Stimulated activated naive B cell treated with anti-CD40 and anti-IgM and Interleukin-4, amounts not matched to agents 10 μg/mL and 1 μg/mL and 100 μg/mL, for 72 hours (primary cell): ENCODE results near the gene CHRM1.
"Not testable (repeated sequence)": the region's sequence is repeated elsewhere in the genome, so short reads cannot be mapped to it uniquely, and the experiment has no call there.

Experiments
- ATAC-seq, 2 donors: fragments of 150-1000 bp; cut with Tn5 transposase; replicated peaks; 2 replicates each; pipeline ENCODE4 v1.10.0; 2021; ENCODE audit warnings: moderate library complexity in 1 of 2
- DNase-seq: peaks from one replicate; pipeline ENCODE4 v3.0.0; 2021
- H3K27ac Mint-ChIP-seq: one replicate; pipeline ENCODE4 v1.8.0; 2022; ENCODE audit warnings: mild to moderate bottlenecking, mixed read lengths
- H3K27me3 Mint-ChIP-seq, 2 donors: one replicate each; pipeline ENCODE4 v1.8.0; 2022; ENCODE audit warnings: mixed read lengths in 2 of 2
- H3K36me3 Mint-ChIP-seq, 2 donors: one replicate each; pipeline ENCODE4 v1.8.0; 2022; ENCODE audit warnings: mixed read lengths in 2 of 2, mild to moderate bottlenecking in 1 of 2
- H3K4me1 Mint-ChIP-seq, 2 donors: one replicate each; pipeline ENCODE4 v1.8.0; 2022; ENCODE audit warnings: mixed read lengths in 2 of 2, mild to moderate bottlenecking in 1 of 2
- H3K4me3 Mint-ChIP-seq, 2 donors: one replicate each; pipeline ENCODE4 v1.8.0; 2022; ENCODE audit warnings: mild to moderate bottlenecking in 2 of 2, mixed read lengths in 2 of 2, moderate library complexity in 1 of 2
- H3K9me3 Mint-ChIP-seq, 2 donors: one replicate each; pipeline ENCODE4 v1.8.0; 2022; ENCODE audit warnings: mixed read lengths in 2 of 2, mild to moderate bottlenecking in 1 of 2

The CHRM1 gene, protein sequence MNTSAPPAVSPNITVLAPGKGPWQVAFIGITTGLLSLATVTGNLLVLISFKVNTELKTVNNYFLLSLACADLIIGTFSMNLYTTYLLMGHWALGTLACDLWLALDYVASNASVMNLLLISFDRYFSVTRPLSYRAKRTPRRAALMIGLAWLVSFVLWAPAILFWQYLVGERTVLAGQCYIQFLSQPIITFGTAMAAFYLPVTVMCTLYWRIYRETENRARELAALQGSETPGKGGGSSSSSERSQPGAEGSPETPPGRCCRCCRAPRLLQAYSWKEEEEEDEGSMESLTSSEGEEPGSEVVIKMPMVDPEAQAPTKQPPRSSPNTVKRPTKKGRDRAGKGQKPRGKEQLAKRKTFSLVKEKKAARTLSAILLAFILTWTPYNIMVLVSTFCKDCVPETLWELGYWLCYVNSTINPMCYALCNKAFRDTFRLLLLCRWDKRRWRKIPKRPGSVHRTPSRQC

GRCh38 chr11:62921201-62921572 lies at the start of gene CHRM1:
Gene CHRM1, minus strand, starts transcription at chr11:62921363. Its CDS starts 10,263 bp downstream, at chr11:62911100.
- no peak within 1 kb of the TSS for H3K27ac Mint-ChIP-seq
- no peak for DNase-seq
- peaks cover 59 to 66% of the 10 kb centered on the region in 2 donors for H3K27me3 Mint-ChIP-seq
- peaks cover 16 to 31% of the 10 kb centered on the region in 2 donors for H3K4me1 Mint-ChIP-seq
- ATAC-seq: no peak
- H3K36me3 Mint-ChIP-seq: no peaks in the 10 kb centered on the region
- H3K4me3 Mint-ChIP-seq: no peak within 1 kb of the TSS
- no peaks in the 10 kb centered on the region for H3K9me3 Mint-ChIP-seq

DNA sequence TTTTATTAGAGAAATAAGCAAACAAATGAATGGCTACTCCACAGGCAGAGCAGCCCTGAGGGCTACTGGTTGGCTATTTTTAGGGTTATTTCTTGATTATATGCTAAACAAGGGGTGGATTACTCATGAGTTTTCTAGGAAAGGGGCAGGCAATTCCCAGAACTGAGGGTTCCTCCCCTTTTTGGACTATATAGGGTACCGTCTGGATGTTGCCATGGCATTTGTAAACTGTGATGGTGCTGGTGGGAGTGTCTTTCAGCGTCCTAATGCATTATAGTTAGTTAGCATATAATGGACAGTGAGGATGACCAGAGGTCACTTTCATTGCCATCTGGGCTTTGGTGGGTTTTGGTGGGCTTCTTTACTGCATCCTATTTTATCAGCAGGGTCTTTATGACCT lies 44.4 kb upstream of the CHRM1 start:
- ATAC-seq (no peak), DNase-seq (no peak)
- Mint-ChIP-seq H3K36me3 (peaks cover 0 to 4% of the 10 kb centered on the region in 2 donors), H3K27ac (no peak overlapping the region), H3K4me3 (no peak overlapping the region), H3K9me3 (peaks cover 0 to 3% of the 10 kb centered on the region in 2 donors), H3K4me1 (no peaks in the 10 kb centered on the region), H3K27me3 (peaks cover 36 to 50% of the 10 kb centered on the region in 2 donors)

- peaks cover 0 to 4% of the 10 kb centered on the region in 2 donors for H3K36me3 Mint-ChIP-seq
- no peak overlapping the region for H3K4me3 Mint-ChIP-seq
- H3K4me1 Mint-ChIP-seq: no peaks in the 10 kb centered on the region
- peaks cover 46 to 51% of the 10 kb centered on the region in 2 donors for H3K27me3 Mint-ChIP-seq
- peaks cover 0 to 3% of the 10 kb centered on the region in 2 donors for H3K9me3 Mint-ChIP-seq
- no peak overlapping the region for H3K27ac Mint-ChIP-seq
- ATAC-seq: no peak
- no peak for DNase-seq
These were observed 41.2 kb upstream of the CHRM1 start for GRCh38 chr11:62962391-62962790.

DNA sequence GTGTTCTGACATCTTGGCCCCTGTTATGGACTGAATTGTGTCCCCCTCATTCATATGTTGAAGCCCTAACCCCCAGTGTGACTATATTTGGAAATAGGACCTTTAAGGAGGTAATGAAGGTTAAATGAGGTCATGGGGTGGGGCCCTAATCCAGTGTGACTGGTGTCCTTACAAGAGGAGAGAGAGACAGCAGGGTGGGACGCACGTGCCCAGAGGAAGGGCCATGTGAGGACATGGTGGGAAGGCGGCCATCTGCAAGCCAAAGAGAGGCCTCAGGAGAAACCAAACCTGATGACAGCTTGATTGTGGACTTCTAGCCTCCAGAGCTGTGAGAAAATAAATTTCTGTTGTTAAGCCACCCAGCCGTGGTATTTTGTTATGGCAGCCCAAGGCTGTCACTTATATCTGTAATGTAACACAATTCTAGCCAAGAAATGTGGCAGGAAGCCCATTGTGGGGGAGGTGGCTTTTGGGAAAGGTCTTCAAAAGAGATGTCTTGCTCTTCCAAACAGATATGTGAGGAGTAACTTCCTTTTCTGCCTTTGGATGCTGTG lies 39.9 kb upstream of the CHRM1 start:
- peaks cover 39 to 43% of the 10 kb centered on the region in 2 donors for H3K27me3 Mint-ChIP-seq
- H3K4me3 Mint-ChIP-seq: no peak overlapping the region
- DNase-seq (no peak), ATAC-seq (no peak)
- H3K4me1 Mint-ChIP-seq: no peaks in the 10 kb centered on the region
- no peak overlapping the region for H3K27ac Mint-ChIP-seq
- no peaks in the 10 kb centered on the region for H3K36me3 Mint-ChIP-seq
- H3K9me3 Mint-ChIP-seq: no peaks in the 10 kb centered on the region

- Mint-ChIP-seq H3K36me3 (no peaks in the 10 kb centered on the region), H3K4me1 (no peaks in the 10 kb centered on the region), H3K27ac (no peak overlapping the region), H3K27me3 (peaks cover 31 to 35% of the 10 kb centered on the region in 2 donors), H3K4me3 (no peak overlapping the region), H3K9me3 (no peaks in the 10 kb centered on the region)
- ATAC-seq (no peak), DNase-seq (no peak)
These were observed 38.3 kb upstream of the CHRM1 start for GRCh38 chr11:62959422-62959980.

DNA sequence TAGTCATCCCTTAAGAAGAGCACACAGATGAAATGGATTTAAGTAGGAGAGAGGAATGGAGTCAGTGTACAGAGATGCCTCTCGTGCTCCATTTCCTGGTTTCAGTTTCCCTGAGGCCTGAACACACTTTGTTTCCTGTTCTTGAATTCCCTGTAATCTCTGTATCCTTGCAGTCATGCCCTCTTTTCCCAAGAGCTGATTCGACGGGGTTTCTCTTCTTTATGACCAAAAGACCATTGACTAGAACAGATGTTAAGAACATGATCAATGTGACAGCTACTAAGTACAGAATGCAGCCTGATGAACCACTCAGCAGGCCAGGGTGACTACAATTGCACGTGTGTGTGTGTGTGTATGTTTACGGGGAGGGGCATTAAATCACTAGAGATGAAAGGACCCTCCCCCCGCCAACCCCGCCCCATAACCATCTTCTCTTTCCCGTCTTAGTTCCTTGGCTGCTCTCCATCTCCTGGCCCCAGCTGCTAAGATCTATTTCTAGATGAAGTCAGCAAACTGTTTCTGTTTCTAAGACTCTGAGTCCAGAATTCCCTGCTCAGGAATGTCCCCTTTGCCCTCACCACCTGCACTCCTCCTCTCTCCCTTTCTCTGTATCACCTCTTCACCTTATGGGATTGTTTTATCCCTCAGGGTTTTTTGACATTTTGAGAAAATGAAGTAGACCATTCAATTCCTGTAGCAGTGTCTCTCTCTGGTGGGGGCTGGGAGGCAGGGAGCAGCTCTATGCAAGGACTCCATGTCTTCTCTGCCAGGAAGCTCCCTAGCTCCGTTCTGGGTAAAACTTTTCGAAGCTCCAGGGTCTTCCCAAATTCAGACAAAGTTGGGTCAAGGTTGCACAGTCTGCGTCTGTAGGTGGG lies 37.6 kb upstream of the CHRM1 start:
- H3K36me3 Mint-ChIP-seq: no peaks in the 10 kb centered on the region
- DNase-seq (no peak), ATAC-seq (no peak)
- no peaks in the 10 kb centered on the region for H3K4me1 Mint-ChIP-seq
- H3K4me3 Mint-ChIP-seq: no peak overlapping the region
- H3K9me3 Mint-ChIP-seq: no peaks in the 10 kb centered on the region
- no peak overlapping the region for H3K27ac Mint-ChIP-seq
- peaks cover 30 to 40% of the 10 kb centered on the region in 2 donors for H3K27me3 Mint-ChIP-seq

GRCh38 chr11:62957147-62957546 lies 36.0 kb upstream of the CHRM1 start:
- H3K4me1 Mint-ChIP-seq: no peaks in the 10 kb centered on the region
- no peaks in the 10 kb centered on the region for H3K36me3 Mint-ChIP-seq
- DNase-seq: no peak
- no peak overlapping the region for H3K27ac Mint-ChIP-seq
- H3K4me3 Mint-ChIP-seq: no peak overlapping the region
- peaks cover 25 to 43% of the 10 kb centered on the region in 2 donors for H3K27me3 Mint-ChIP-seq
- no peaks in the 10 kb centered on the region for H3K9me3 Mint-ChIP-seq
- ATAC-seq: no peak

- Mint-ChIP-seq H3K27me3 (peaks cover 21 to 49% of the 10 kb centered on the region in 2 donors), H3K27ac (no peak overlapping the region), H3K4me3 (no peak overlapping the region), H3K9me3 (no peaks in the 10 kb centered on the region), H3K36me3 (no peaks in the 10 kb centered on the region), H3K4me1 (no peaks in the 10 kb centered on the region)
- ATAC-seq (no peak), DNase-seq (no peak)
These were observed 33.3 kb upstream of the CHRM1 start for GRCh38 chr11:62954478-62954877.

- Mint-ChIP-seq H3K36me3 (no peaks in the 10 kb centered on the region), H3K4me3 (no peak overlapping the region), H3K27ac (no peak overlapping the region), H3K4me1 (no peaks in the 10 kb centered on the region), H3K9me3 (no peaks in the 10 kb centered on the region), H3K27me3 (peaks cover 20 to 49% of the 10 kb centered on the region in 2 donors)
- no peak for DNase-seq
- ATAC-seq: no peak
These were observed 32.6 kb upstream of the CHRM1 start for GRCh38 chr11:62953811-62954210.

GRCh38 chr11:62948765-62949320 lies 27.7 kb upstream of the CHRM1 start:
- Mint-ChIP-seq H3K27me3 (peaks cover 30 to 39% of the 10 kb centered on the region in 2 donors), H3K9me3 (peaks cover 0 to 3% of the 10 kb centered on the region in 2 donors), H3K27ac (no peak overlapping the region), H3K4me1 (no peaks in the 10 kb centered on the region), H3K36me3 (no peaks in the 10 kb centered on the region), H3K4me3 (no peak overlapping the region)
- DNase-seq: no peak
- ATAC-seq: no peak

- not testable (repeated sequence) for ATAC-seq, H3K27ac Mint-ChIP-seq, H3K4me3 Mint-ChIP-seq, H3K4me1 Mint-ChIP-seq, H3K36me3 Mint-ChIP-seq, DNase-seq, H3K9me3 Mint-ChIP-seq
- H3K27me3 Mint-ChIP-seq: peaks cover 29 to 42% of the 10 kb centered on the region in 2 donors
These were observed 24.4 kb upstream of the CHRM1 start for GRCh38 chr11:62945538-62945937.

- H3K4me3 Mint-ChIP-seq, H3K27ac Mint-ChIP-seq, H3K36me3 Mint-ChIP-seq, H3K4me1 Mint-ChIP-seq, H3K9me3 Mint-ChIP-seq, DNase-seq, ATAC-seq: not testable (repeated sequence)
- H3K27me3 Mint-ChIP-seq: peaks cover 23% of the 10 kb centered on the region in 2 donors
These were observed 16.4 kb upstream of the CHRM1 start for GRCh38 chr11:62937528-62937927.

GRCh38 chr11:62934496-62934785 lies 13.3 kb upstream of the CHRM1 start:
- H3K27ac Mint-ChIP-seq: no peak overlapping the region
- H3K4me1 Mint-ChIP-seq: no peaks in the 10 kb centered on the region
- peaks cover 1 to 5% of the 10 kb centered on the region in 2 donors for H3K36me3 Mint-ChIP-seq
- no peak overlapping the region for H3K4me3 Mint-ChIP-seq
- DNase-seq (no peak), ATAC-seq (no peak)
- H3K27me3 Mint-ChIP-seq: peaks cover 48 to 51% of the 10 kb centered on the region in 2 donors
- H3K9me3 Mint-ChIP-seq: peaks cover 7 to 9% of the 10 kb centered on the region in 2 donors
